ENCODE results near the gene GOLGA6A.

DNA sequence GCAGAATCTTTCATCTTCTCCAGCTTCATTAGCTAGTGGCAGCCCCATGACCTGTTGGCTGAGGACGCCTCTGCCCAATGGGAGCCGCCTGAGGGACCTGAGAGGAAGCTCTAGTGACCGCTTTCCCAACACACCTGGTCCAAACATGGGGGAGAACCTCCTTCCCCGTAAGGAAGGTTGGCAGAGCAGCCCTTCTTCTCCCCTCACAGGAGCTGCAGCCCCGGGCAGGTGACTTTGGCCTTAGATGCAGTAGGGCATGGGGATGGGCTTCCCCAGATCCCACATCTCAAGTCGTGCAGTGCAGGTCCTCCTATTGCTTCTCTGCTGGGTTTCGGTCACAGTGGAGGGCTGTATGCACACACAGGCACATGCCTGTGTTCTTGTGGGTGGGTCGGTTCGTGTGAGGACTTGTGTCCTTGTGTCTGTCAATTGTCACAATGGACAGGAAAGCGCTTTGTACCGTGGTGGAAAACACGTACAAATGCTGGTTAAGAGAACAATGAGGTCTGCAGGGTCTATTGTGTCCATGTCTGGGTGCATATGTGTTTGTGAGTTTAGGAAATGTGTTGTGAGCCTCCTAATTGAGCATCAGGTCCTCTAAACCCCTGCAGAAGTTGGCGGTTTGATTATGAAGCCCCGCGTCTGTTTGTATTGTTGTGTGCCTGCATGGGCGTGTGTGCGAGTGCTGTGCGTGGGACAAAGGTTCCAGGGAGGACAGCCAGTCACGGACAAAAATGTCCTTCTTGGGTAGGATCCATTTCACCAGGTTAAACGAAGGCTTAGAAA, 49.5 kb upstream of the GOLGA6A start:
- TF ChIP-seq, protein P1, sequence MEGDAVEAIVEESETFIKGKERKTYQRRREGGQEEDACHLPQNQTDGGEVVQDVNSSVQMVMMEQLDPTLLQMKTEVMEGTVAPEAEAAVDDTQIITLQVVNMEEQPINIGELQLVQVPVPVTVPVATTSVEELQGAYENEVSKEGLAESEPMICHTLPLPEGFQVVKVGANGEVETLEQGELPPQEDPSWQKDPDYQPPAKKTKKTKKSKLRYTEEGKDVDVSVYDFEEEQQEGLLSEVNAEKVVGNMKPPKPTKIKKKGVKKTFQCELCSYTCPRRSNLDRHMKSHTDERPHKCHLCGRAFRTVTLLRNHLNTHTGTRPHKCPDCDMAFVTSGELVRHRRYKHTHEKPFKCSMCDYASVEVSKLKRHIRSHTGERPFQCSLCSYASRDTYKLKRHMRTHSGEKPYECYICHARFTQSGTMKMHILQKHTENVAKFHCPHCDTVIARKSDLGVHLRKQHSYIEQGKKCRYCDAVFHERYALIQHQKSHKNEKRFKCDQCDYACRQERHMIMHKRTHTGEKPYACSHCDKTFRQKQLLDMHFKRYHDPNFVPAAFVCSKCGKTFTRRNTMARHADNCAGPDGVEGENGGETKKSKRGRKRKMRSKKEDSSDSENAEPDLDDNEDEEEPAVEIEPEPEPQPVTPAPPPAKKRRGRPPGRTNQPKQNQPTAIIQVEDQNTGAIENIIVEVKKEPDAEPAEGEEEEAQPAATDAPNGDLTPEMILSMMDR (IDR thresholded peaks at IDR 0.05): no peak
- TF ChIP-seq ZFX (IDR thresholded peaks at IDR 0.05; ENCODE audit: borderline replicate concordance): no peak
